Measurements from ENCODE around the gene SSX2IP.
"Not testable (repeated sequence)": the region's sequence is repeated elsewhere in the genome, so short reads cannot be mapped to it uniquely, and the experiment has no call there.

Gene SSX2IP

GRCh38 chr1:84619383-84620102, 70.7 kb downstream of the SSX2IP start:
- peak; percentile 70 for DNase-seq (ENCODE audit: low spot score)

GRCh38 chr1:84617349-84617748, 72.9 kb downstream of the SSX2IP start:
- DNase-seq (ENCODE audit: low spot score), result no peak

GRCh38 chr1:84615790-84616189, 74.5 kb downstream of the SSX2IP start:
- DNase-seq (ENCODE audit: low spot score), result no peak

- DNase-seq (ENCODE audit: low spot score), result no peak
These were observed 76.4 kb downstream of the SSX2IP start for GRCh38 chr1:84613887-84614286.

GRCh38 chr1:84613026-84613425, 77.2 kb downstream of the SSX2IP start:
- DNase-seq (ENCODE audit: low spot score), result no peak

- DNase-seq (ENCODE audit: low spot score), result no peak
These were observed 78.5 kb downstream of the SSX2IP start for GRCh38 chr1:84611796-84612195.

- DNase-seq (ENCODE audit: low spot score), result no peak
These were observed 79.2 kb downstream of the SSX2IP start for GRCh38 chr1:84611091-84611490.

GRCh38 chr1:84606977-84607376, 83.3 kb downstream of the SSX2IP start:
- DNase-seq (ENCODE audit: low spot score), result no peak

- no peak for DNase-seq (ENCODE audit: low spot score)
These were observed 85.1 kb downstream of the SSX2IP start for GRCh38 chr1:84605157-84605556.

- DNase-seq (ENCODE audit: low spot score), result peak; percentile 66
These were observed 86.1 kb downstream of the SSX2IP start for GRCh38 chr1:84603941-84604830.

- no peak for DNase-seq (ENCODE audit: low spot score)
These were observed 87.0 kb downstream of the SSX2IP start for GRCh38 chr1:84603223-84603622.

- DNase-seq (ENCODE audit: low spot score), result no peak
These were observed 89.5 kb downstream of the SSX2IP start for GRCh38 chr1:84600796-84601195.

- DNase-seq (ENCODE audit: low spot score), result peak; percentile 52
These were observed 91.2 kb downstream of the SSX2IP start for GRCh38 chr1:84598846-84599741.

- DNase-seq (ENCODE audit: low spot score), result no peak
These were observed 91.8 kb downstream of the SSX2IP start for GRCh38 chr1:84598418-84598817.

- no peak for DNase-seq (ENCODE audit: low spot score)
These were observed 93.2 kb downstream of the SSX2IP start for GRCh38 chr1:84597011-84597410.

- not testable (repeated sequence) for DNase-seq (ENCODE audit: low spot score)
These were observed 95.3 kb downstream of the SSX2IP start for GRCh38 chr1:84594959-84595358.

All from GM03348 (cell line).